ENCODE results near the gene WDR20.
"Not testable (repeated sequence)": the region's sequence is repeated elsewhere in the genome, so short reads cannot be mapped to it uniquely, and the experiment has no call there.

GRCh38 chr14:102151411-102151810 lies 11.7 kb downstream of the WDR20 start:
- TF ChIP-seq SUZ12 (IDR thresholded peaks at IDR 0.05; ENCODE audit: unreplicated experiment); REST (IDR thresholded peaks at IDR 0.05; ENCODE audit: low read depth, low read length); SMAD1 (IDR thresholded peaks at IDR 0.05; ENCODE audit: low read depth, partially characterized antibody): not testable (repeated sequence)

Measured in GM12878 (cell line).